ENCODE measurements around the gene HSFX1. TPM values are rescaled to one million over a fixed set of nuclear protein-coding genes. Genes with fewer than 3 reads are reported as not detected.

HSFX1 gene
- total and polyA plus RNA-seq, 4 donors: 0.26 to 1.6 (median 0.74) TPM

DNA sequence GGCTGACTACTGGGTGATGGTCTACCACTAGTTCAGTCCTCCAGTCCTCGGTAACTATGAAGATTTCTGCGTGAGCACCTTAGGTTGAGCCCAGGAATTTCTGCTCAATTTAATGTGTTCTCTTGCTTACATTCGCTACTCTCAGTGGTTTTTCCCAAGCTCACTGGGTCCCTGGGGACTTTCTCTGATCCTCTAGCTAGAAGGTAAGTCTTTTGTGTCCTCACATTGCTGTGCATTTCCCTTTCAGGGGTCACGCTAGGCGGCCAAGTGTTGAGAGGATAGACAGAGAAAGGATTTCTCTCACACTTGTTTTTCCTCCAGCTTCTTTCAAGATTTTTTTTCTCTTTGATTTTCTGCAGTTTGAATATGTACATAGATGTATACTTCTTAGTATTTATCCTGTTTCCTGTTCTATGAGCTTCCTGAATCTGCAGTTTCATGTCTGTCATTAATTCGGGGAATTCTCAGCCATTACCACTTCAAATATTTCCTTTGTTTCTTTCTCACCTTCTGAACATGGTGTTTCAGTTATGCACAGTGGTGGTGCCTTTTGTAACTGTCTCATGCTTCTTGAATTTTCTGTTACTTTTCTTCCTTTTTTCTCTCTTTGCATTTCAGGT is 25.3 kb downstream of the HSFX1 start:
- Histone ChIP-seq H3K27me3 (ENCODE audit: control insufficient read depth in 3 of 3, insufficient read depth in 3 of 3, low read length in 2 of 3) (peaks cover 0 to 4% (median under 1%) of the 10 kb centered on the region in 3 donors), H3K36me3 (ENCODE audit: control insufficient read depth in 4 of 4, insufficient read depth in 4 of 4, low read length in 4 of 4) (no peaks in the 10 kb centered on the region), H3K4me3 (no peak overlapping the region), H3K4me1 (ENCODE audit: control insufficient read depth in 5 of 5, insufficient read depth in 5 of 5, low read length in 5 of 5) (no peaks in the 10 kb centered on the region), H3K9ac (ENCODE audit: insufficient read depth in 1 of 2, low read length in 2 of 2) (no peak overlapping the region), H3K27ac (ENCODE audit: low read depth in 1 of 2, low read length in 1 of 2) (no peak overlapping the region), H3K9me3 (ENCODE audit: control insufficient read depth in 4 of 4, insufficient read depth in 3 of 4, low read length in 3 of 4) (peaks cover 0 to 3% (median 0%) of the 10 kb centered on the region in 4 donors)
- no peak for TF ChIP-seq CTCF (IDR thresholded peaks at IDR 0.05; ENCODE audit: control extremely low read depth, extremely low read depth)
- ATAC-seq (ENCODE audit: insufficient read depth, low FRiP score) (no peak), DNase-seq (no peak)
- WGBS, 2 donors: 68 to 89% methylated on average over 6 of the region's 6 CpGs

DNA sequence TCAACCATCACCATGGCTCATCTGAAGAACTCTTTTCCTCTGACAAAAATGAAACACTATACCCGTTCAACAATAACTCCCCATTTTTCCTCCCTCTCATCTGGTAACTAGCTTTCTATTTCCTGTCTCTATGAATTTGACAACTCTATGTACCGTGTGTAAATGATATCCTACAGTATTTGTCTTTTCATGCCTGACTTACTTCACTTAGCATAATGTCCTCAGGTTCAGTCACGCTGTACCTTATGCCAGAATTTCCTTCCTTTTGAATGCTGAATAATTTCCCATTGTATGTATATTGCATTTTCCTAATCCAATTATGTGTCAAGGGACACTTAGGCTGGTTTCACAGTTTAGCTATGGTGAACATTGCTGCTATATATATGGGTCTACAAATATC is 26.1 kb downstream of the HSFX1 start:
- H3K9me3 ChIP-seq (ENCODE audit: control insufficient read depth in 4 of 4, insufficient read depth in 3 of 4, low read length in 3 of 4): peaks cover 0 to 3% (median 0%) of the 10 kb centered on the region in 4 donors
- H3K36me3 ChIP-seq (ENCODE audit: control insufficient read depth in 4 of 4, insufficient read depth in 4 of 4, low read length in 4 of 4): no peaks in the 10 kb centered on the region
- peaks cover 0 to 4% (median 2%) of the 10 kb centered on the region in 3 donors for H3K27me3 ChIP-seq (ENCODE audit: control insufficient read depth in 3 of 3, insufficient read depth in 3 of 3, low read length in 2 of 3)
- 59 to 73% methylated on average over 3 of the region's 3 CpGs for whole genome bisulfite sequencing, 2 donors
- H3K4me1 ChIP-seq (ENCODE audit: control insufficient read depth in 5 of 5, insufficient read depth in 5 of 5, low read length in 5 of 5): no peaks in the 10 kb centered on the region
- no peak overlapping the region for H3K4me3 ChIP-seq
- no peak for TF ChIP-seq CTCF (IDR thresholded peaks at IDR 0.05; ENCODE audit: control extremely low read depth, extremely low read depth)
- ATAC-seq (ENCODE audit: insufficient read depth, low FRiP score) (no peak), DNase-seq (no peak)
- no peak overlapping the region for H3K9ac ChIP-seq (ENCODE audit: insufficient read depth in 1 of 2, low read length in 2 of 2)
- no peak overlapping the region for H3K27ac ChIP-seq (ENCODE audit: low read depth in 1 of 2, low read length in 1 of 2)

GRCh38 chrX:149803458-149804062 is 29.7 kb downstream of the HSFX1 start:
- no peaks in the 10 kb centered on the region for H3K4me1 ChIP-seq (ENCODE audit: control insufficient read depth in 5 of 5, insufficient read depth in 5 of 5, low read length in 5 of 5)
- no peak overlapping the region for H3K27ac ChIP-seq (ENCODE audit: low read depth in 1 of 2, low read length in 1 of 2)
- H3K27me3 ChIP-seq (ENCODE audit: control insufficient read depth in 3 of 3, insufficient read depth in 3 of 3, low read length in 2 of 3): peaks cover 0 to 4% (median 2%) of the 10 kb centered on the region in 3 donors
- 83 to 95% methylated on average over 10 of the region's 10 CpGs for WGBS, 2 donors
- no peak for ATAC-seq (ENCODE audit: insufficient read depth, low FRiP score)
- no peak overlapping the region for H3K4me3 ChIP-seq
- H3K9me3 ChIP-seq (ENCODE audit: control insufficient read depth in 4 of 4, insufficient read depth in 3 of 4, low read length in 3 of 4): peaks cover 0 to 3% (median 0%) of the 10 kb centered on the region in 4 donors
- H3K9ac ChIP-seq (ENCODE audit: insufficient read depth in 1 of 2, low read length in 2 of 2): no peak overlapping the region
- TF ChIP-seq CTCF (IDR thresholded peaks at IDR 0.05; ENCODE audit: control extremely low read depth, extremely low read depth): no peak
- no peak for DNase-seq
- H3K36me3 ChIP-seq (ENCODE audit: control insufficient read depth in 4 of 4, insufficient read depth in 4 of 4, low read length in 4 of 4): no peaks in the 10 kb centered on the region

All from lung (tissue), 12 donors.